GM21737 (cell line): ENCODE results near the gene TMTC4.
"Not testable (repeated sequence)": the region's sequence is repeated elsewhere in the genome, so short reads cannot be mapped to it uniquely, and the experiment has no call there.

Experiments used
- ATAC-seq: cut with Tn5 transposase; IDR thresholded peaks from one replicate; pipeline ENCODE4 v1.9.1; 2021; ENCODE audit warnings: mild to moderate bottlenecking, moderate library complexity; ENCODE audit not compliant: unreplicated experiment

Gene TMTC4, protein sequence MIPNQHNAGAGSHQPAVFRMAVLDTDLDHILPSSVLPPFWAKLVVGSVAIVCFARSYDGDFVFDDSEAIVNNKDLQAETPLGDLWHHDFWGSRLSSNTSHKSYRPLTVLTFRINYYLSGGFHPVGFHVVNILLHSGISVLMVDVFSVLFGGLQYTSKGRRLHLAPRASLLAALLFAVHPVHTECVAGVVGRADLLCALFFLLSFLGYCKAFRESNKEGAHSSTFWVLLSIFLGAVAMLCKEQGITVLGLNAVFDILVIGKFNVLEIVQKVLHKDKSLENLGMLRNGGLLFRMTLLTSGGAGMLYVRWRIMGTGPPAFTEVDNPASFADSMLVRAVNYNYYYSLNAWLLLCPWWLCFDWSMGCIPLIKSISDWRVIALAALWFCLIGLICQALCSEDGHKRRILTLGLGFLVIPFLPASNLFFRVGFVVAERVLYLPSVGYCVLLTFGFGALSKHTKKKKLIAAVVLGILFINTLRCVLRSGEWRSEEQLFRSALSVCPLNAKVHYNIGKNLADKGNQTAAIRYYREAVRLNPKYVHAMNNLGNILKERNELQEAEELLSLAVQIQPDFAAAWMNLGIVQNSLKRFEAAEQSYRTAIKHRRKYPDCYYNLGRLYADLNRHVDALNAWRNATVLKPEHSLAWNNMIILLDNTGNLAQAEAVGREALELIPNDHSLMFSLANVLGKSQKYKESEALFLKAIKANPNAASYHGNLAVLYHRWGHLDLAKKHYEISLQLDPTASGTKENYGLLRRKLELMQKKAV

DNA sequence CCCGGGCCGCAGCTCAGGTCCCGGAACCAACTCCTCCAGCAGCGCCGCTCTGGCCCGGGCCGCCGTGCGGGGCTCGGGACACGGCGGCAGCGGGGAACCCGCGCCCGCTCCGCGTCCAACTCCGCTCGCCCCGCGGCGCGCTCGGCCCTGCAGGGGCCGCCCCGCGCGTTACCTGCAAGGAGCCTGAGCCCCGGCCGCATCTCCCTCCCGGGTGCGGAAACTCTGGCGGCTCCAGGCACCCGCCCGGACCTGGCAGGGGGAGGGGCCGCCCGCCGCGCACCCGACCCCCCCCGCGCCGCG, at the start of gene TMTC4:
Gene TMTC4 (minus strand): TSS at position 224 of the 300 bp plus-strand sequence. CDS start 4,433 bp downstream, outside the sequence.
- ATAC-seq: peak; percentile 41

DNA sequence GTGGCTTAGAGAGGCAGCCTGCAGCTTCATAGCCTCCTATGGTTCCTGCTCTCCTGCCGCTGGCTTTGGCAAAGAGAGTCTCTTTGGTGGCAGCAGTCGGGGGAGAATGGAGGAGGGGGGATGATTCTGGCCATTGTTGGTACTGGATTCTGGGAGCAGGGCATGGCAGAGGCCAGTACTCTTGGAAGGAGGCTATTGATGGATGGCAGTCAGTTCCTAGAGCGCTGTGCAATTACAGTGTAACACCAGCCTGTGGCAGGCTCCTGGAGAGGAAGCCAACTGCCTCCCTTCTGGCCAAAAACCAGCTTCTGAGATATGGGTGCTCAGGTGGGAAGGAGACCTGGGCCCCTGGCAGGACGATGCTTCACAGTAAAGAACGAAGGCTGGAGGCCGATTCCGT, 47.9 kb upstream of the TMTC4 start:
- no peak for ATAC-seq

DNA sequence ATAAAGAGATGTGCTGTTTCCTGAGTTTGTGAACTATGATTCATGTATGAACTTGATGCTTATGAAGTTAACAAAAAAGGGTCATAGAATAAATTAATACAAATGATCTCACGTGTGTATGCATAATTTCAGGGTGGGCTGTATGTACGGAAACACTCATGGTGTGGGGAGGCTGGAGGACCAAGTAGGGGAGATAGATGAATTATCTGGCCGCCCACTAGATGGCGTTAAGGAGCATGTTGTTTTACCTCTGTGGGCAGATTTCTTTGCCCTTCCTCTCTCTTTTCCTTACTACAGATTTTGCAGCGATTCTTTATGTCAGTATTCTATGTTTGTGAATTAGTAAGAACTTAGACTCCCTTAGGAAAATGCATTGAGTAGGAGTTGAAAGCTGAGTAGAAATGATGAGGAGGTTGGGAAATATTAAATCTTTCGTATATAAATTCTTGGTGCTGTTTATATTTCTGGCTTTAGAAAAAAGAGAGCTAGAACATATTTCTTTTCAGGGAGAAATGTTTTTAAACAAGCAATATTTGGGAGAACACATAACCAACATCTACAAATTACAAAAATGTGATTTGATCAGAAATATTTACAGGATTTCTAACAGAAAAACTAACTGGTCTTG, 47.4 kb upstream of the TMTC4 start:
- ATAC-seq: no peak

DNA sequence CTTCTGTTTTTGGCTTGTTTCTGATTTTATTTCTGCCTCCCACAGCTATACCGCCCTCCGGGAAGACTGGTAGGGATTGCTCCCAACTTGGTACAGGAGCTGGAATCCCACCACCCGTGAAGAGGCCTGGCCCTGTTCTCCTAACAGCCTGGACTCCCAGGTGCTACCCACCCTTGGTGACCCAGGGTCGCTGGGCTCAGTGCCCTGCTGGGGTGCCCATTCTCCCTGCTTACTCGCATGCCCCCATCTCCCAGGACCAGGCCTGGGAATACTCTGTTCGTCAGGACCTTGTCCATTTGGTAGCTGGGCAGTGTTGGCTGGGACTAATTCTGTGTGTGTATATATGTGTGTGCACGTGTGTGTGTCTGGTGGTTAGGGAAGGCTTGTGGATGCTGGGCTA, 41.0 kb upstream of the TMTC4 start:
- ATAC-seq: no peak

DNA sequence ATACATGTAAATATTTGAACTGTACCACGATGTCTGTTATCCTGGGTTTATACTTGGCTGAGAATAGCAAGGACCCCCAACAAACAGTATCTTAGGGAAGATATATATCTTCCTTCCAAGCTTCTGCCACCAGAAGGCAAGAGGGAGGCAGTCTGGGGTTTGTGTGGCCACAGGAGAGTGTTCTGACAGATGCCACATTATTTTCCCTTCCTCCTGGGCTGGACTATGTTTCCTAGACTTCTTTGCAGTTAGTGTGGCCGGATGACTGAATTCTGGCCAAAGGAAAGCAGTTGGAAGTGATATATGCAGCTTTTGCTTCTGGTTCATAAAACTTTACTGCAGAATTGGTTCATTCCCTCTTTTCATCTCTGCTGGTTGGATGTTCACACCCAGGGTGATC, 39.9 kb upstream of the TMTC4 start:
- ATAC-seq: no peak

DNA sequence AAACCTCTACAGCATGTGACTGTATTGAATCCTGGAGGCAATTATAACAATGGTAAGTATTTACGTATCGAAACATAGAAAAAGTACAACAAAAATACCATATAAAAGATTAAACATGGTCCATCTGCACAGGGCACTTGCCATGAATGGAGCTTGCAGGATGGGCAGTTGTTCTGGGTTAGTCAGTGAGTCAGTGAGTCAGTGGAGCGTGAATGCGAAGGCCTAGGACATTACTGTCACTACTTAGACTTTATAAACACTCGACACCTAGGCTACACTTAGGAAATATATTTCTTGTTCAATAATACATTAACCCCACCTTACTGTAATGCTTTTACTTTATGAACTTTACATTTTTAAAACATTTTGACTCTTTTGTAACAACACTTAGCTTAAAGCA, 35.6 kb upstream of the TMTC4 start:
- no peak for ATAC-seq

DNA sequence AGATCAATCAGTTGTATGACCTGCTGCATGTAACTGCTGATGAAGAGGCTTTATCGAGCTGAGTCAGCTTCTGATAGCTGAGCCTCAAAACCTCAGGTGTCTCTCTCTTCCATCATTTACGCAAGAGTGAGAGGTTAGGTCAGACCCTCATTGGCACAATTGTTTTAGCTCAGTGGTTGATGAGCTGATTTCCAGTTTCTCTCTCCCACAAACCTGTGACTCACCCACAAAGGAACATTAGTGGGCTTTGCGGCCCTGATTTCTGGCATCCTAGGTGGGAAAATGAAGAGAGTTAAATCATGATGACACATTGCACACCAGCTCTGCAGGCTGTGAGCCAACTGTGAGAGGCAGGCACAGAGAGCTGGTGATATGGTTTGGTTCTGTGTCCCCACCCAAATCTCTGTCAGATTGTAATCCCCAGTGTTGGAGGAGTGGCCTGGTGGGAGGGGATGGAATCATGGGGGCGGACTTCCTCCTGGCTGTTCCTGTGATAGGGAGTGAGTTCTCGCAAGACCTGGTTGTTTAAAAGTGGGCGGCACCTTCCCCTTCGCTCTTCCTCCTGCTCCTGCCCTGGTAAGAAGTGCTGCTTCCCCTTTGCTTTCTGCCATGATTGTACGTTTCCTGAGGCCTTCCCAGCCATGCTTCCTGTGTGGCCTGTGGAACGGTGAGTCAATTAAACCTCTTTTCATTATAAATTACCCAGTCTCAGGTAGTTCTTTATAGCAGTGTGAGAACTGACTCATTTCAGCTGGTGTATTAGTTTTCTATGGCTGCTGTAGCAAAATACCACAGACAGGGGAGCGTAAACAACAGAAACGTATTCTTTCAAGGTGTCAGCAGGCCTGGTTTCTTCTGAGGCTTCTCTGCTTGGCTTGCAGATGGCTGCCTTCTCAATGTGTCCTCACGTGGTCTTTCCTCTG, 33.5 kb upstream of the TMTC4 start:
- ATAC-seq: no peak

DNA sequence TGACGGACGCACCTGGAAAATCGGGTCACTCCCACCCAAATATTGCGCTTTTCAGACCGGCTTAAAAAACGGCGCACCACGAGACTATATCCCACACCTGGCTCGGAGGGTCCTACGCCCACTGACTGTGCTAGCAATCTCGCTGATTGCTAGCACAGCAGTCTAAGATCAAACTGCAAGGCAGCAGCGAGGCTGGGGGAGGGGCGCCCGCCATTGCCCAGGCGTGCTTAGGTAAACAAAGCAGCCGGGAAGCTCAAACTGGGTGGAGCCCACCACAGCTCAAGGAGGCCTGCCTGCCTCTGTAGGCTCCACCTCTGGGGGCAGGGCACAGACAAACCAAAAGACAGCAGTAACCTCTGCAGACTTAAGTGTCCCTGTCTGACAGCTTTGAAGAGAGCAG, 23.7 kb upstream of the TMTC4 start:
- not testable (repeated sequence) for ATAC-seq

DNA sequence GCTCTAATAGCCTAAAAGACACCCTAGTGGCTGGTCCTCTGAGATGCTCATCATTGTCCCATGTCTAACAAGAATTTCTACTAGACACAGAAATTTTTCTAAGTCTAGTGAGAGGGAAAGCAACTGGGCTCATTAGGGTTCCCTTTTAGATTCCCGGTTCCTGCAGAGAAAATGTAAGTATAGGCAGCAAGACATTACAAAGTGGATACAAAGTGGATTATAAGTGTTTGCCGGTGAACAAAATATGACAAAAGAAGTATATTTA, 20.8 kb upstream of the TMTC4 start:
- no peak for ATAC-seq

DNA sequence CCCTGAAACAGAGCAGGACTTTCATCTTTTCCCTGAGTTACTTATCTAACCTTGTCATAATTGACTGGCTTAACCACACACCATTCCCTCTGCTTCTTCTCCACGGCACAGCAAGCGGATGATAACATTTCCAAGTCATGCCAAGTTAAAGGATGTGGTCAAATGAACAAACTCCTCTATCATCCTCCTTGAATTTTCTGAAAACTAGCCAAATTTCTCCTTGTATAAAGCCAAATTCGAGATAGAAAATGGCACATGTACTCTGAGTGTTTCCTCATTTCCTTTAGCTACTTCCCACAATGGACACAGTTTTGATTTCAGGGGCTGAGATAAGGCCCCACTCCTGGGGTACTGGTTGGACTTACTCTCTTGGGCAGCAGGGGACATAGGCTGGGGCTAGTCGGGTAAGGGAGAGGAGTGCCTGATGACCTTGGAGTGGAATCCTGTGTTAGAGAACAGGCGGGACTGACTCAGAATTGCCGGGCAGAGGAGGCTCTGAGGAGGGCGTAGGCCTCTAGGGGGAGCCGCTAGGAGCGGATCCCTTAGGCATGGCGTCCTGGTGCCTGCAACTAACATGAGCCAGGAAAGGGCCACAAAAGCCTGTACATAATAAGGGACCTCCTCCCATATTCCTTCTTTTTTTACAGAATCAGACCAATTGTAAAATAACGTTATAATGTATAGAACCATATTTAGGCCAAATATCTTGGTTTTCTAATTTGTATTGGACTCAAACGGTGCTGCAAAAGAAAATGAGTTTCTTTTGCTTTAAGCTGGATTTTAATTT, 20.3 kb upstream of the TMTC4 start:
- no peak for ATAC-seq

DNA sequence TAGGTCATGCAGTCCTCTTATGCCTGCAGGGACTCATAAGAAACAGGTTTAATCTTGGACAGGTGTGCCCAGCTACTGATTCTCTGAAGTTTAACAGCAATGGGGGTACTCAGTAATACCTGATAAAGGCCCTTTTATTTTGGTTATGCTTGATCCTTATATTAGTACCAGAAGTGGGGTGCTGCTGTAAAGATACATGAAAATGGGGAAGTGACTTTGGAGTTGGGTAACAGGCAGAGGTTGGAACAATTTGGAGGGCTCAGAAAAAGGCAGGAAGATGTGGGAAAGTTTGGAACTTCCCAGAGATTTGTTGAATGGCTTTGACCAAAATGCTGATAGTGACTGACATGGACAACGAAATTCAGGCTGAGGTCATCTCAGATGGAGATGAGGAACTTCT, 14.6 kb upstream of the TMTC4 start:
- ATAC-seq: no peak

DNA sequence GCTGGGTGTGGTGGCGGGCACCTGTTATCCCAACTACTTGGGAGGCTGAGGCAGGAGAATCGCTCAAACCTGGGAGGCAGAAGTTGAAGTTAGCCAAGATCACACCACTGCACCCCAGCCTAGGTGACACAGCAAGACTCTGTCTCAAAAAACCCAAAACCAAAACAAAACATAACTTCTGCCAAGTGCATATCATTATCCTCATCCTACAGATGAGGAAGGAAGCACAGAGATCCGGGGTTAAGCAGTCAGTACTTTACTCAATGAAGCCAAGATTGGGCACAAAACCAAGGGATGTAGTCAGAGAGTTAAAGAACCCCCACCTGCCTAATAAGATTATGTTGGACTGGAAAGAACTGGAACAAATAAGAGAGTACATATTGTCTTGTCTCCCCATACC, 5.5 kb upstream of the TMTC4 start:
- ATAC-seq: no peak

DNA sequence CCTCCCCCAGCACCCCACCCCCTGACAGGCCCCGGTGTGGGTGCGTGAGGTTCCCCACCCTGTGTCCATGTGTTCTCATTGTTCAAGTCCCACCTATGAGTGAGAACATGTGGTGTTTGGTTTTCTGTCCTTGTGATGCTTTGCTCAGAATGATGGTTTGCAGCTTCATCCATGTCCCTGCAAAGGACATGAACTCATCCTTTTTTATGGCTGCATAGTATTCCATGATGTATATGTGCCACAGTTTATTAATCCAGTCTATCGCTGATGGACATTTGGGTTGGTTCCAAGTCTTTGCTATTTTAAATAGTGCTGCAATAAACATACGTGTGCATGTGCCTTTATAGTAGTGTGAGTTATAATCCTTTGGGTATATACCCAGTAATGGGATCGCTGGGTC, 2.5 kb upstream of the TMTC4 start:
- not testable (repeated sequence) for ATAC-seq

DNA sequence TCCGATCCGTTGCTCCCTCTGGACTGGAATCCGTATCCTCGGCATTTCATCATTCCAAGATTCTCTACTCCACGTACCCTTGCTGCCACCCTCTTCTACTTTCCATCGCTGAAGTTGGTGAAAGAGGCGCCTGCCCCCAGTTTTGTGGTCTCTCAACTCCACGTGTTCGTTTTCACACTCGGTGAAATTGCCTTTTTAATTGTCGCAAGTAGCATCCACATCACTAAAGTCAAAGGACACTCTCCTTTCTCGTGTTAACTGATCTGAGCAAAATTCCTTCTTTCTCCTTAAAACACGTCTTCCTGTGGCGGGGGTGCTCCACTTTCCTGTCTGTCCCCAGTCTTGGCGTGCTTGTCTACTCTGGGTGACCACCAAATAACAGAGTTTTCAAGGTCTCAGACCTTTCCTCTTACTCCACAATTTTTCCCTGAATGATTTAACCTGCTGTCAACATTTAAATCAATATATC, 1.1 kb upstream of the TMTC4 start:
- ATAC-seq: no peak

DNA sequence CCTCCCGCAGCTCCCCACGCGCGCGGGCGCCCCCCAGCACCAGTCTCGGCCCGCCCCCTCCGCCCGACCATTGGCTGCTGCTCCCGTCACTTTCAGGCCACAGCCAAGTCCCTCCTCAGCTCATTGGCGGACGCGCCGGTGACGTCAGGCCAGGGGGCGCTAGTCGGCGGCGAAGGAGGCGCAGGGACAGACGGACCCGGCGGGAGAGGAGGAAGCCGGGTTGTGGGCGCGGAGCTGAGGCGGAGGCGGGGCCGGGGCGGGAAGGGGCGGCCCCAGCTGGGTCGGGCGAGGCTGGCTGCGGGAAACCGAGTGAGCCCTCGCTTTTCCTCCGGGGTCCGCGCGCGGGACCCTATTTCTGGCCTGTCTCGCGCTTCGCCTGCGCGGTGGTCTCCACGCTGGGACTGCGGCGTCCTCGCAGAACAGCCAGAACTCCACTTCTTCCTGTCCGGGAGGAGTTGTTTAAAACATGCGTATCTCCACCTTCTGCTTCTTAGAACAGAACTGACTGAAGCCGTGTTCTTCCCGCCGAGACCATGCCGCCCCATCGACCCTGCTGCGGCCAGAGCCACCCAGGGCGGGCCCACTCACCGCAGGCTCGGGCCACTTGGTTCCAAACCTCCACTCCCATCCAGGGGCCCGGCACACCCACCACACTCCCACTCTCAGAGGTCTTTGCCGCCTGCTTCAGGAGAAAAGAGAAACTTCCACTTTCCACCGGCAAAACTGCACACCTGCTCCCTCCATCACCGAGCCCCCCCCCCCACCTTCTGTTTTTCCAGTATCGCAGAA, 471 bp upstream of the TMTC4 start:
- ATAC-seq: peak; percentile 97

DNA sequence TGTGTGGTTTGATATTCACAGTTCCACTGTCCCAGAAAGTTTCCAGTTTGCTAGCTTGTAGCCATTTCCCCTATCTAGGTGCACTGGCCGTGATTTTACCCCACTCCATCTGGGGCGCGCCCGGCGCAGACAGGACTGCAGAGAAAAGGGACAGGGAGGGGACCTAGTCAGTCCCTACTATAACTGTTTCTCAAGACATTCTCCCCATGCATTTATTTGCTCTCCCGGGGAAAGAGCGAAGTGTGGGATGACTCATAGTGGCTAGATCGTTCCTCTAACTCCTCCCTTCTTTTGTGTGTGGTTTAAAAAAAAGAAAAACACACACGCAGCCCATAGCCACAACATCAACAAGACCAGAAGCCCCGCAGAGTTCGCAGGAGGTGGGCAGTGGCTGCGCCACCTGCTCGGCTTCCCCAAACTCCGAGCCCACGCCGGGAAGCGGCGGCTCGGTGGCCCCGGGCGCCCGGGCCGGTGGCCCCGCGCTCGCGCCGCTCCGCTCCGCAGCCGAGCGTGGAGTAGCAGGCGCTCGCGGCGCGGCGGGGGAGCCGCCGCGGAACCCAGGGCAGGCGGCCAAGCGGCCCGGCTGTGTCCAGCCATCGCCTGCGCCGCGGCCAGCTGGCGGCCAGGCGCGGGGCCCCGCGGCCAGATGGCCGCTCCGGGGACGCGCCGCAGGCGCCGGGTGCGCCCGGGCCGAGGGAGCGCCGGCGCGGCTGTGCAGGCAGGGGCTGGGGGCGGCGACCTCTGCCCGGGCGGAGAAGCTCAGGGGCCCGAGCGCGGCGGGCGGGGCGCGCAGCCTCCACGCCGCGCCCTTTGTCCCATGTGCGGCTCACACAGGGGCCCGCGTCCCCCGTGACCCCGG, 653 bp downstream of the TMTC4 start:
- peak; percentile 18 for ATAC-seq

DNA sequence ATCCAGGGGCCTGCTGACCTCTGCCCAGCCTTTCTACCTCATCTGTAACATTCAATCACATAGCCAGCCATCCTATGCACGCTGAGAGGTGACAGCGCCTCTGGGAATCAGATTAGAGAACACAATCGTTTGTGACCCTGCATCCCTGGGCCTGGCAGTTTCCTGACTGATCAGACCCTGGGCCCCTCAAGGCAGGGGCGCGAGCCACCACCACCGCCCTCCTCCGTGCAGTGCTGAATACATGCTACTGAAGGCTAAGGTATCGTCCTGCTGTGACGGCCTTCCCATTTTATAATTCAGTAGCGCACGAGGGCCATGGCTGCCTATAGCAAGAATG, 1.3 kb downstream of the TMTC4 start:
- peak; percentile 0 for ATAC-seq

DNA sequence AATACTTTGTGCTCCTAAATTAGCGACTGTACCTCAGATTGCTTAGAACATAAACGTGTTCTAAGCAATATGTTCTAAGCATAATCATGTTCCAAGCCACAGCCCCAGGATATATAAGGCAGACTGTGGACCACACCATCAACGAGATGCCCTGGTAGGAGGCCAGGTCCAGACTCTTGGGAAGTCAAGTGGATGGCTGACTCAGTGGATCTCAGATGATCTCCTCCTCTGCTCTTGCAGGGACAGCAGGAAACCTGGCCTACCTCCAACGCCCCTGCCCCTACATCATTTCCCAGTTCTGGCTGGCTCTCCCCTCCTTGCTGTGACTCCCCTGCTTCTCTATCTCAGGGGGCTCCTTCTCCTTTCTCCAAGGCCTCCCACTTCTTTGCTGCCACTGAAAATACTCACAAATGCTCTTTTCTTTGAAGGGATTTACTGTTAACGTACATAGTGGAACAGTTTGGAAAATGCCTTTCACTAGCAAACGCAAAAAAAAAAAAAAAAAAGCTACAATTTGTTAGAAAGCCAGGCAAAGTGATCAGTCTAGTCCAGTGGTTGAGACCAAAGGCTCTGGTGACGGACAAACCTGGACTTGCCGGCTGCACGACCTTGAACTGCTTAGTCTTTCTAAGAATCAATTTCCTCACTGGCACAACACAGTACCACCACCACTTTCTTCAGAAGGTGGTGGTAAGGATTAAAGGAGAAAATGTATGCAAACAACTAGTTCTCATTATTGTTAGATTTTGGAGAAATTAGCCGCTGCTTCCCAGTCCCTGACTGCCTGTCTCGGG, 3.0 kb downstream of the TMTC4 start:
- no peak for ATAC-seq
